ENCODE results near the gene CENPA. TPM values are rescaled to one million over a fixed set of nuclear protein-coding genes. Genes with fewer than 3 reads are reported as not detected.

The CENPA gene
- total and polyA plus RNA-seq, 2 donors (not counting 1 experiment from before 2014, with no cell fraction given), result 6.1 to 9.7 TPM

DNA sequence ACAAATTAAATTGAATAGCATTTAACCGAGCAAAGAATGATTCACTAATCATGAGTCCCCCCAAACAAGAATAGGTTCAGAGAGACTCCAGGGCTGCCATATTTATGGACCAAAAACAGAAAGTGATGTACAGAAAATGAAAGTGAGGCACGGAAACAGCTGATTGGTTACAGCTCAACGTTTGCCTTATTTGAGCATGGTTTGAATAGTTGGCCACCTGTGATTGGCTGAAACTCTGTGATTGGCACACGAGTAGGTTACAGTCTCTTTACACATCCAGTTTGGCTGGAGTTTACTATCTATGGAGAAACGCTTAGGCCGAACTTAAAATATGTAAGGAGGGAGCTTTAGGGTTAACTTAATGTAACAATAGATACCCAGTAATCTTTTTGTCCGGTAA, 35.1 kb downstream of the CENPA start:
- no peak overlapping the region for H3K9ac ChIP-seq (ENCODE audit: insufficient read depth, low read length)
- H3K27me3 ChIP-seq (ENCODE audit: control insufficient read depth, insufficient read depth, low read length), result peaks cover 4% of the 10 kb centered on the region
- no peaks in the 10 kb centered on the region for H3K79me2 ChIP-seq (ENCODE audit: control insufficient read depth, insufficient read depth, low read length)
- H3K9me3 ChIP-seq (ENCODE audit: control insufficient read depth, insufficient read depth, low read depth, low read length), result no peaks in the 10 kb centered on the region
- no peak overlapping the region for H3K27ac ChIP-seq (ENCODE audit: insufficient read depth, low read length)
- no peak overlapping the region for H3K4me3 ChIP-seq (replicated peaks in 1 of 4; ENCODE audit: control extremely low read depth in 1 of 4, insufficient read depth in 1 of 4, low read depth in 3 of 4, low read length in 4 of 4)
- no peaks in the 10 kb centered on the region for H3K36me3 ChIP-seq (ENCODE audit: control insufficient read depth, insufficient read depth, low read length)
- H2AFZ ChIP-seq (ENCODE audit: low read length), result no peak overlapping the region
- H3K4me1 ChIP-seq (ENCODE audit: control insufficient read depth, extremely low read depth, insufficient read depth, low read length), result no peaks in the 10 kb centered on the region
- H3K4me2 ChIP-seq (ENCODE audit: extremely low read depth, insufficient read depth, low read length), result no peak overlapping the region
- H4K20me1 ChIP-seq (ENCODE audit: control insufficient read depth, extremely low read depth, insufficient read depth, low read length), result no peaks in the 10 kb centered on the region
- TF ChIP-seq, protein P1, sequence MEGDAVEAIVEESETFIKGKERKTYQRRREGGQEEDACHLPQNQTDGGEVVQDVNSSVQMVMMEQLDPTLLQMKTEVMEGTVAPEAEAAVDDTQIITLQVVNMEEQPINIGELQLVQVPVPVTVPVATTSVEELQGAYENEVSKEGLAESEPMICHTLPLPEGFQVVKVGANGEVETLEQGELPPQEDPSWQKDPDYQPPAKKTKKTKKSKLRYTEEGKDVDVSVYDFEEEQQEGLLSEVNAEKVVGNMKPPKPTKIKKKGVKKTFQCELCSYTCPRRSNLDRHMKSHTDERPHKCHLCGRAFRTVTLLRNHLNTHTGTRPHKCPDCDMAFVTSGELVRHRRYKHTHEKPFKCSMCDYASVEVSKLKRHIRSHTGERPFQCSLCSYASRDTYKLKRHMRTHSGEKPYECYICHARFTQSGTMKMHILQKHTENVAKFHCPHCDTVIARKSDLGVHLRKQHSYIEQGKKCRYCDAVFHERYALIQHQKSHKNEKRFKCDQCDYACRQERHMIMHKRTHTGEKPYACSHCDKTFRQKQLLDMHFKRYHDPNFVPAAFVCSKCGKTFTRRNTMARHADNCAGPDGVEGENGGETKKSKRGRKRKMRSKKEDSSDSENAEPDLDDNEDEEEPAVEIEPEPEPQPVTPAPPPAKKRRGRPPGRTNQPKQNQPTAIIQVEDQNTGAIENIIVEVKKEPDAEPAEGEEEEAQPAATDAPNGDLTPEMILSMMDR (conservative IDR thresholded peaks at IDR 0.05 in 1 of 2, IDR thresholded peaks at IDR 0.05 in 1 of 2; ENCODE audit: low read depth in 1 of 2, low read length in 2 of 2), result no peak
- TF ChIP-seq EZH2 (IDR thresholded peaks at IDR 0.05; ENCODE audit: low read length, missing control alignments), result no peak
- DNase-seq (ENCODE audit: low read depth in 2 of 2), result no peak

DNA sequence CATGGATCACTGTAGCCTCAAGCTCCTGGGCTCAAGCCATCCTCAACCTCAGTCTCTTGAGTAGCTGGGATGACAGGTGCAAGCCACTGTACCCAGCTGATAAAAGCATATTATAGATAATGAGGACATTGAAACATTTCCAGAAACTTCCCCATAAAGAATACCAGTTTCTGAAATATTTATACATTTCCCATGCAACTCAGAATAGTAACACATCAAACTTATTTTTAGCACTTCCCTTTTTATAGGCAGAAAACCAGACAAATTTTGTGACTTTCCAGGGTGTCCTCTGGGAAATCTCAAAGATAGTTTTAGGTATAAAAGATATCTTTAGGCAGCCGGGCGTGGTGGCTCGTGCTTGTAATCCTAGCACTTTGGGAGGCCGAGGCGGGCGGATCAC, 37.0 kb downstream of the CENPA start:
- Histone ChIP-seq H3K4me1 (ENCODE audit: control insufficient read depth, extremely low read depth, insufficient read depth, low read length) (no peaks in the 10 kb centered on the region), H3K79me2 (ENCODE audit: control insufficient read depth, insufficient read depth, low read length) (no peaks in the 10 kb centered on the region)

DNA sequence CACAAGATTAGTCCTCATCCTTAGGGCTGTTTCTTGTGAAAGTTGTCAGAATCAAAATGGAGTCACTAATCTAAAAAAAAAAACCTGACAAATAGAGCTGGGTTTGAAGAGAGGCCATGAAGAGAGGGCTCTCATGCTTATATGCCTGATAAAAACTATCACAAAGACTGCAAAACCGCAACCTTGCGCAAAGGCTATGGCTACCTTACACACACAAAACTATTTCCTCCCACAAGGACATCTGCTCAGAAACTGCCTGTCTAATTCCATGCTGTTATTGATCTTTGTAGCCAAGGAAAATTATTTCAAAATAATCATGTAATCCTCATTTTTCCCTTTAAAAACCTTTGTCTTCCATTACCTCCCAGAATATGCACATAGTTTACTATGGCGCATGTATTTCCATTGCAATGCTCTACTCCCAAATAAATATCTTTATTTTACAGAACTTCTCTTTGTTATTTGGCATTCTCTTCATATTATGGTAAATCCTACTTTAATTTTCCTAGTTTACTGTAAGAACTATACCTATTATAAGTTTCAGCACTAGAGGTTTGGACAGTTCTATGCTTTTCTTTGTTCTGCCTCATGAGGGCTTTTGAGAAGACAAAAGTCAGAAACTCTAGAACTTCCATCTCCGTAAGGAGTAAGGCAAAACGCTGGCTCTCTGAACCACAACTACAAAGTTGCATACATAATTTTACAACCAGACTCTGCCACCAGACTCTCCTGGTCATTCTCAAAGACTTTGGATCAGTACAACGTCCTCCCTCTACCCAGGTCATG, 52.5 kb downstream of the CENPA start:
- H3K4me3 ChIP-seq (replicated peaks in 1 of 4; ENCODE audit: control extremely low read depth in 1 of 4, insufficient read depth in 1 of 4, low read depth in 3 of 4, low read length in 4 of 4), result no peak overlapping the region
- no peaks in the 10 kb centered on the region for H3K36me3 ChIP-seq (ENCODE audit: control insufficient read depth, insufficient read depth, low read length)
- no peaks in the 10 kb centered on the region for H3K79me2 ChIP-seq (ENCODE audit: control insufficient read depth, insufficient read depth, low read length)
- no peaks in the 10 kb centered on the region for H3K27me3 ChIP-seq (ENCODE audit: control insufficient read depth, insufficient read depth, low read length)
- DNase-seq (ENCODE audit: low read depth in 2 of 2), result peak; percentile 36 to 46
- H3K9me3 ChIP-seq (ENCODE audit: control insufficient read depth, insufficient read depth, low read depth, low read length), result no peaks in the 10 kb centered on the region
- TF ChIP-seq EZH2 (IDR thresholded peaks at IDR 0.05; ENCODE audit: low read length, missing control alignments), result no peak
- TF ChIP-seq, protein P1 (conservative IDR thresholded peaks at IDR 0.05 in 1 of 2, IDR thresholded peaks at IDR 0.05 in 1 of 2; ENCODE audit: low read depth in 1 of 2, low read length in 2 of 2), result no peak
- H3K4me2 ChIP-seq (ENCODE audit: extremely low read depth, insufficient read depth, low read length), result no peak overlapping the region
- H3K4me1 ChIP-seq (ENCODE audit: control insufficient read depth, extremely low read depth, insufficient read depth, low read length), result no peaks in the 10 kb centered on the region
- no peak overlapping the region for H3K9ac ChIP-seq (ENCODE audit: insufficient read depth, low read length)
- no peaks in the 10 kb centered on the region for H4K20me1 ChIP-seq (ENCODE audit: control insufficient read depth, extremely low read depth, insufficient read depth, low read length)
- H3K27ac ChIP-seq (ENCODE audit: insufficient read depth, low read length), result no peak overlapping the region
- H2AFZ ChIP-seq (ENCODE audit: low read length), result no peak overlapping the region

More for the DNA sequence above, 37.0 kb downstream of the CENPA start:
- Histone ChIP-seq H3K9me3 (ENCODE audit: control insufficient read depth, insufficient read depth, low read depth, low read length) (no peaks in the 10 kb centered on the region), H3K9ac (ENCODE audit: insufficient read depth, low read length) (no peak overlapping the region), H2AFZ (ENCODE audit: low read length) (no peak overlapping the region), H3K36me3 (ENCODE audit: control insufficient read depth, insufficient read depth, low read length) (no peaks in the 10 kb centered on the region), H3K27ac (ENCODE audit: insufficient read depth, low read length) (no peak overlapping the region), H4K20me1 (ENCODE audit: control insufficient read depth, extremely low read depth, insufficient read depth, low read length) (no peaks in the 10 kb centered on the region), H3K27me3 (ENCODE audit: control insufficient read depth, insufficient read depth, low read length) (no peaks in the 10 kb centered on the region), H3K4me2 (ENCODE audit: extremely low read depth, insufficient read depth, low read length) (no peak overlapping the region), H3K4me3 (replicated peaks in 1 of 4; ENCODE audit: control extremely low read depth in 1 of 4, insufficient read depth in 1 of 4, low read depth in 3 of 4, low read length in 4 of 4) (no peak overlapping the region)
- DNase-seq (ENCODE audit: low read depth in 2 of 2), result no peak
- TF ChIP-seq, protein P1 (conservative IDR thresholded peaks at IDR 0.05 in 1 of 2, IDR thresholded peaks at IDR 0.05 in 1 of 2; ENCODE audit: low read depth in 1 of 2, low read length in 2 of 2), result no peak
- TF ChIP-seq EZH2 (IDR thresholded peaks at IDR 0.05; ENCODE audit: low read length, missing control alignments), result no peak

Measured in fibroblast of lung (primary cell).